Measurements from ENCODE around the gene MAGI1.

The MAGI1 gene

GRCh38 chr3:65685621-65686235 lies 353.0 kb downstream of the MAGI1 start:
- DNase-seq: no peak

GRCh38 chr3:65678516-65678915 lies 360.2 kb downstream of the MAGI1 start:
- no peak for DNase-seq

GRCh38 chr3:65677486-65678010 lies 361.2 kb downstream of the MAGI1 start:
- no peak for DNase-seq

GRCh38 chr3:65676580-65676979 lies 362.1 kb downstream of the MAGI1 start:
- DNase-seq: no peak

GRCh38 chr3:65675011-65675410 lies 363.7 kb downstream of the MAGI1 start:
- no peak for DNase-seq

- no peak for DNase-seq
These were observed 364.5 kb downstream of the MAGI1 start for GRCh38 chr3:65674226-65674625.

- DNase-seq: peak; percentile 44
These were observed 365.6 kb downstream of the MAGI1 start for GRCh38 chr3:65672871-65673815.

- no peak for DNase-seq
These were observed 366.7 kb downstream of the MAGI1 start for GRCh38 chr3:65672061-65672460.

- no peak for DNase-seq
These were observed 367.7 kb downstream of the MAGI1 start for GRCh38 chr3:65671004-65671403.

GRCh38 chr3:65669163-65669875 lies 369.4 kb downstream of the MAGI1 start:
- DNase-seq: no peak

GRCh38 chr3:65667963-65668362 lies 370.8 kb downstream of the MAGI1 start:
- no peak for DNase-seq

- no peak for DNase-seq
These were observed 372.1 kb downstream of the MAGI1 start for GRCh38 chr3:65666448-65667091.

- DNase-seq: no peak
These were observed 372.8 kb downstream of the MAGI1 start for GRCh38 chr3:65665915-65666314.

GRCh38 chr3:65664931-65665330 lies 373.8 kb downstream of the MAGI1 start:
- no peak for DNase-seq

- DNase-seq: no peak
These were observed 374.3 kb downstream of the MAGI1 start for GRCh38 chr3:65664446-65664845.

GRCh38 chr3:65662095-65662494 lies 376.6 kb downstream of the MAGI1 start:
- DNase-seq: no peak

GRCh38 chr3:65660000-65660598 lies 378.6 kb downstream of the MAGI1 start:
- DNase-seq: no peak

- DNase-seq: no peak
These were observed 379.3 kb downstream of the MAGI1 start for GRCh38 chr3:65659396-65659795.

GRCh38 chr3:65658401-65658800 lies 380.3 kb downstream of the MAGI1 start:
- DNase-seq: no peak

GRCh38 chr3:65655061-65655460 lies 383.7 kb downstream of the MAGI1 start:
- DNase-seq: no peak

GRCh38 chr3:65653731-65654130 lies 385.0 kb downstream of the MAGI1 start:
- no peak for DNase-seq

GRCh38 chr3:65650247-65650646 lies 388.5 kb downstream of the MAGI1 start:
- no peak for DNase-seq
